ENCODE results near the gene SRSF8.
A peak's percentile ranks its signal among the peaks of the same experiment; 100 is the strongest.

Gene SRSF8

DNA sequence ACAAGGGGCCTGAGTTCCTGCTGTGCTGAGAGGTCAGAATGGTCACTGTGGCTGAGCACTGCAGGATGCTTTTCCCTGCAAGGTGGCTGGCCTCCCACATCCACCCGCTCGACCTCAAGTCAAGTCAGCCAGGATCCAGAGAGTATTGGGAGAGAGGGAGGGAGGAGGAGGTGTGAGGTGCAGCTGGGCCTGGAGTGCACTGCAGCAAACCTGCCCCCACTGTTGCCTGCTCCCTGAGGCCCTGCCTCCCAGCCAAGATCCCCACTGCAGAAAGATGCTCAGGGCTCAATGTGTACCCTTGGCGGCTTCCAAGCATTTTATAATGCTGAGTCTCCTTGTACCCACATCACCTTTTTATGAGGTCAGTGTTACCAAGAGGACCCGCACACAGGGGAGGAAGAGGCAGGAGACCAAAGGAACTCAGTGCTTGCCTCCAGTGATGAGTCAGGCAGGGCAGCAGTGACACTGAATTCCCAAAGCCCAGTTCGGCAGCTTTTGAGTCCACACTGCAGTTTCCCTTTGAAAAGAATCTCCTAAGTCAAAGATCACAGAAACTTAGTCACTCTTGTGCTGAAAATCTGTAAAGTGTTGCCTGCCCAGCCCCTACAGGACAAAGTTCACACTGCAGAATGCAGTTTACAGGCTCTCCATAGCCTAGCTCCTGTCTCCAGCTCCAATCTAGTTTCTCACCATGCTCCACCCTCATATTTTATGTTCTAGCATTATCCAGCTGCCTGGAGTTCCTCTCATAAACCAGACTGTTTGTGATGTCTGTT lies 26.0 kb downstream of the SRSF8 start:
- Histone ChIP-seq H3K4me1 (ENCODE audit: control insufficient read depth, low read length) (peaks cover 85% of the 10 kb centered on the region), H3K27ac (ENCODE audit: low read depth, low read length) (peak overlapping the region; percentile 38), H3K79me2 (ENCODE audit: control insufficient read depth, low read length) (peaks cover 36% of the 10 kb centered on the region)

DNA sequence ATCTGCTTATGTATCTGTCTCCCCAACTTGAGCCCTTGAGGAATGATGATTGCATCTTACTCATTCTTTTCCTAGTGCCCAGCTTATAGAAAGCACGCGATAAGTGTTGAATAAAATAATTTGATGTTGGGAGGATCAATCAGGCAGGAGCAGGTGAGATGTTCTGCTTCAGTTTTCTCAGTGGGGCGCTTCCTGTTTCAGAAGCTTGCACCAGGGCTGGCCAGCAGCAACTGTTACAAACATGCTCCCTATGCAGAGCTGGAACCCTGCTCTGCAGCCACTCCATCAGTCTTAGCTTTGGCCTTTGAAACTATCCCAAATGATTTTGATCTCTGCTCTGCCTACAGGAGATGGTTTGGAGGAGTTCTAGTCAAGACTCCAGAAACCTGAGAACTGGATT lies 26.8 kb downstream of the SRSF8 start:
- no peaks in the 10 kb centered on the region for H4K20me1 ChIP-seq (ENCODE audit: control insufficient read depth, insufficient read depth, low read depth, low read length)
- peak overlapping the region; percentile 63 for H3K4me3 ChIP-seq (ENCODE audit: low read length)
- peaks cover 9% of the 10 kb centered on the region; the same call in 1 of the 2 replicates for H3K9me3 ChIP-seq (ENCODE audit: control insufficient read depth, insufficient read depth, low read length)
- H3K36me3 ChIP-seq (ENCODE audit: control insufficient read depth, low read length): peaks cover 15% of the 10 kb centered on the region
- H3F3A ChIP-seq (ENCODE audit: control insufficient read depth, insufficient read depth): peaks cover 24% of the 10 kb centered on the region
- H3K9me2 ChIP-seq (replicated peaks; ENCODE audit: control insufficient read depth, low read length): no peaks in the 10 kb centered on the region
- H3K27ac ChIP-seq (ENCODE audit: low read depth, low read length): peak overlapping the region; percentile 38
- H3K4me1 ChIP-seq (ENCODE audit: control insufficient read depth, low read length): peaks cover 92% of the 10 kb centered on the region
- TF ChIP-seq, protein P1, sequence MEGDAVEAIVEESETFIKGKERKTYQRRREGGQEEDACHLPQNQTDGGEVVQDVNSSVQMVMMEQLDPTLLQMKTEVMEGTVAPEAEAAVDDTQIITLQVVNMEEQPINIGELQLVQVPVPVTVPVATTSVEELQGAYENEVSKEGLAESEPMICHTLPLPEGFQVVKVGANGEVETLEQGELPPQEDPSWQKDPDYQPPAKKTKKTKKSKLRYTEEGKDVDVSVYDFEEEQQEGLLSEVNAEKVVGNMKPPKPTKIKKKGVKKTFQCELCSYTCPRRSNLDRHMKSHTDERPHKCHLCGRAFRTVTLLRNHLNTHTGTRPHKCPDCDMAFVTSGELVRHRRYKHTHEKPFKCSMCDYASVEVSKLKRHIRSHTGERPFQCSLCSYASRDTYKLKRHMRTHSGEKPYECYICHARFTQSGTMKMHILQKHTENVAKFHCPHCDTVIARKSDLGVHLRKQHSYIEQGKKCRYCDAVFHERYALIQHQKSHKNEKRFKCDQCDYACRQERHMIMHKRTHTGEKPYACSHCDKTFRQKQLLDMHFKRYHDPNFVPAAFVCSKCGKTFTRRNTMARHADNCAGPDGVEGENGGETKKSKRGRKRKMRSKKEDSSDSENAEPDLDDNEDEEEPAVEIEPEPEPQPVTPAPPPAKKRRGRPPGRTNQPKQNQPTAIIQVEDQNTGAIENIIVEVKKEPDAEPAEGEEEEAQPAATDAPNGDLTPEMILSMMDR (IDR thresholded peaks at IDR 0.05; ENCODE audit: low read depth, low read length, poor library complexity, severe bottlenecking): no peak
- TF ChIP-seq EZH2phosphoT487 (IDR thresholded peaks at IDR 0.05; ENCODE audit: borderline replicate concordance, low read length): no peak
- peak overlapping the region; percentile 79 for H3K4me2 ChIP-seq (ENCODE audit: low read length)
- H3K27me3 ChIP-seq (ENCODE audit: control insufficient read depth, low read length): no peaks in the 10 kb centered on the region
- H3K79me2 ChIP-seq (ENCODE audit: control insufficient read depth, low read length): peaks cover 36% of the 10 kb centered on the region

More for the DNA sequence above, 26.0 kb downstream of the SRSF8 start:
- Histone ChIP-seq H3K27me3 (ENCODE audit: control insufficient read depth, low read length) (no peaks in the 10 kb centered on the region), H3K9me2 (replicated peaks; ENCODE audit: control insufficient read depth, low read length) (no peaks in the 10 kb centered on the region), H3K9me3 (ENCODE audit: control insufficient read depth, insufficient read depth, low read length) (peaks cover 9% of the 10 kb centered on the region; the same call in 1 of the 2 replicates), H3K4me2 (ENCODE audit: low read length) (peak overlapping the region; percentile 79), H3K4me3 (ENCODE audit: low read length) (peak overlapping the region; percentile 63), H3F3A (ENCODE audit: control insufficient read depth, insufficient read depth) (peaks cover 24% of the 10 kb centered on the region), H4K20me1 (ENCODE audit: control insufficient read depth, insufficient read depth, low read depth, low read length) (no peaks in the 10 kb centered on the region), H3K36me3 (ENCODE audit: control insufficient read depth, low read length) (peaks cover 15% of the 10 kb centered on the region)
- TF ChIP-seq, protein P1 (IDR thresholded peaks at IDR 0.05; ENCODE audit: low read depth, low read length, poor library complexity, severe bottlenecking): peak; percentile 76
- TF ChIP-seq EZH2phosphoT487 (IDR thresholded peaks at IDR 0.05; ENCODE audit: borderline replicate concordance, low read length): no peak

DNA sequence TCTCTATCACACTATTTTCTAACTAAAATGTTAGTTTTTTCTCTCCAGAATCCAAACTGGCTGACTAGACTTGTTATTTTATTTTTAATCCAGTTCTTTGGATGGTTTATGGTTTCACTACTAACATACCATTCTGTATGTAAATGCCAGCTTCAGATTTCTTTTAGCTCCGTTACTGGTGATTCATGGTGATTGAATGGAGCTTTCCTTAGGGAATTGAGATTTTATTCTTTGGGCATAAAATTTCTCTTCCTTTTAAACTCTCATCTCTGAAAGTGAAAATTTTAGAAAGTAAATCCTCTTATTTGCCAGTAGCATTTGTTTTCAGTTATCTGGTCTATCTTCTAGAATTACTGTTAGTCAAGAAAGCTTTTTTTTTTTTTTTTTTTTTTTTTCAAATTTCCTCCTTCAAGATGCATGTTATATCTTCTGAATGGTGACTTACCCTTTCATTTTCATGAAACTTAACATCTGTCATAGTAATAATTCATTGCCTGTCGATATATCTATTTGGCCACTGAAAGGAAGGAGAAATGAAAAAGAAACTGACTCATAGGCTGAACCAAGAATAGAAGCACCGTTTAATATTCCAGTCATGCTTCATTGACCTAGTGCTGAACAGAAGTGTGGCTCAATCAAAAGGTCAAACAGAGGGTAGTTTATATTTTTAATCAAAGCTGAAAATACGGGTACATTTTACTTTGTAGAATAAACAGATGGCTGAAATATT lies 29.3 kb downstream of the SRSF8 start:
- peak overlapping the region; percentile 66 for H3K4me2 ChIP-seq (ENCODE audit: low read length)
- peak overlapping the region; percentile 53 for H3K4me3 ChIP-seq (ENCODE audit: low read length)

More for the DNA sequence above, 29.3 kb downstream of the SRSF8 start:
- peaks cover 9% of the 10 kb centered on the region; the same call in 1 of the 2 replicates for H3K9me3 ChIP-seq (ENCODE audit: control insufficient read depth, insufficient read depth, low read length)
- peaks cover 24% of the 10 kb centered on the region for H3F3A ChIP-seq (ENCODE audit: control insufficient read depth, insufficient read depth)
- peaks cover 15% of the 10 kb centered on the region for H3K36me3 ChIP-seq (ENCODE audit: control insufficient read depth, low read length)
- peak overlapping the region; percentile 56 for H3K27ac ChIP-seq (ENCODE audit: low read depth, low read length)
- no peaks in the 10 kb centered on the region for H3K27me3 ChIP-seq (ENCODE audit: control insufficient read depth, low read length)
- H3K79me2 ChIP-seq (ENCODE audit: control insufficient read depth, low read length): peaks cover 28% of the 10 kb centered on the region
- H4K20me1 ChIP-seq (ENCODE audit: control insufficient read depth, insufficient read depth, low read depth, low read length): no peaks in the 10 kb centered on the region
- no peak for TF ChIP-seq EZH2phosphoT487 (IDR thresholded peaks at IDR 0.05; ENCODE audit: borderline replicate concordance, low read length)
- TF ChIP-seq, protein P1 (IDR thresholded peaks at IDR 0.05; ENCODE audit: low read depth, low read length, poor library complexity, severe bottlenecking): no peak
- H3K9me2 ChIP-seq (replicated peaks; ENCODE audit: control insufficient read depth, low read length): no peaks in the 10 kb centered on the region
- peaks cover 79% of the 10 kb centered on the region for H3K4me1 ChIP-seq (ENCODE audit: control insufficient read depth, low read length)

All from DOHH2 (cell line).